Measurements from ENCODE around the gene SORL1.

SORL1 gene

GRCh38 chr11:121626980-121627379 lies 174.9 kb downstream of the SORL1 start:
- H2AFZ ChIP-seq (ENCODE audit: low read length) = no peak overlapping the region
- H3K27ac ChIP-seq (ENCODE audit: low read depth, low read length, poor library complexity, severe bottlenecking) = no peak overlapping the region
- H3K27me3 ChIP-seq (ENCODE audit: insufficient read depth, low read length) = no peaks in the 10 kb centered on the region
- H3K4me1 ChIP-seq (ENCODE audit: insufficient read depth, low read length, severe bottlenecking) = no peaks in the 10 kb centered on the region
- H3K4me2 ChIP-seq (ENCODE audit: low read length) = no peak overlapping the region
- no peak overlapping the region for H3K9ac ChIP-seq (ENCODE audit: low read length)
- H3K9me3 ChIP-seq (ENCODE audit: low read length) = no peaks in the 10 kb centered on the region
- no peaks in the 10 kb centered on the region for H3K9me2 ChIP-seq (ENCODE audit: low read depth, low read length)
- H4K20me1 ChIP-seq (ENCODE audit: insufficient read depth, low read length) = no peaks in the 10 kb centered on the region
- H3F3A ChIP-seq (ENCODE audit: insufficient read depth, low read length) = no peaks in the 10 kb centered on the region
- TF ChIP-seq EZH2 (IDR thresholded peaks at IDR 0.05; ENCODE audit: borderline replicate concordance, low read length) (no peak), CTCF (IDR thresholded peaks at IDR 0.05; ENCODE audit: low read length) (no peak)
- no peak overlapping the region for H3K4me3 ChIP-seq (ENCODE audit: low read depth, low read length, poor library complexity, severe bottlenecking)
- H3K79me2 ChIP-seq (ENCODE audit: insufficient read depth, low read length) = no peaks in the 10 kb centered on the region
- H3K36me3 ChIP-seq (ENCODE audit: insufficient read depth, low read length) = peaks cover 98% of the 10 kb centered on the region

GRCh38 chr11:121630041-121630440 lies 177.9 kb downstream of the SORL1 start:
- Histone ChIP-seq H3K4me1 (ENCODE audit: insufficient read depth, low read length, severe bottlenecking) (no peaks in the 10 kb centered on the region), H4K20me1 (ENCODE audit: insufficient read depth, low read length) (no peaks in the 10 kb centered on the region), H3K36me3 (ENCODE audit: insufficient read depth, low read length) (peaks cover 94% of the 10 kb centered on the region), H3K4me2 (ENCODE audit: low read length) (no peak overlapping the region), H3K9ac (ENCODE audit: low read length) (no peak overlapping the region), H3K4me3 (ENCODE audit: low read depth, low read length, poor library complexity, severe bottlenecking) (no peak overlapping the region), H3K9me2 (ENCODE audit: low read depth, low read length) (no peaks in the 10 kb centered on the region), H3F3A (ENCODE audit: insufficient read depth, low read length) (no peaks in the 10 kb centered on the region), H3K9me3 (ENCODE audit: low read length) (no peaks in the 10 kb centered on the region), H2AFZ (ENCODE audit: low read length) (no peak overlapping the region), H3K27me3 (ENCODE audit: insufficient read depth, low read length) (no peaks in the 10 kb centered on the region), H3K27ac (ENCODE audit: low read depth, low read length, poor library complexity, severe bottlenecking) (no peak overlapping the region), H3K79me2 (ENCODE audit: insufficient read depth, low read length) (no peaks in the 10 kb centered on the region)
- TF ChIP-seq CTCF (IDR thresholded peaks at IDR 0.05; ENCODE audit: low read length) (no peak), EZH2 (IDR thresholded peaks at IDR 0.05; ENCODE audit: borderline replicate concordance, low read length) (no peak)

GRCh38 chr11:121631456-121631855 lies 179.3 kb downstream of the SORL1 start:
- Histone ChIP-seq H3K4me1 (ENCODE audit: insufficient read depth, low read length, severe bottlenecking) (no peaks in the 10 kb centered on the region), H3K9me2 (ENCODE audit: low read depth, low read length) (no peaks in the 10 kb centered on the region), H3K79me2 (ENCODE audit: insufficient read depth, low read length) (no peaks in the 10 kb centered on the region), H3K4me2 (ENCODE audit: low read length) (no peak overlapping the region), H3K9ac (ENCODE audit: low read length) (no peak overlapping the region), H4K20me1 (ENCODE audit: insufficient read depth, low read length) (no peaks in the 10 kb centered on the region), H3K27ac (ENCODE audit: low read depth, low read length, poor library complexity, severe bottlenecking) (no peak overlapping the region), H2AFZ (ENCODE audit: low read length) (no peak overlapping the region), H3F3A (ENCODE audit: insufficient read depth, low read length) (no peaks in the 10 kb centered on the region), H3K9me3 (ENCODE audit: low read length) (no peaks in the 10 kb centered on the region), H3K27me3 (ENCODE audit: insufficient read depth, low read length) (no peaks in the 10 kb centered on the region), H3K4me3 (ENCODE audit: low read depth, low read length, poor library complexity, severe bottlenecking) (no peak overlapping the region), H3K36me3 (ENCODE audit: insufficient read depth, low read length) (peaks cover 80% of the 10 kb centered on the region)
- TF ChIP-seq EZH2 (IDR thresholded peaks at IDR 0.05; ENCODE audit: borderline replicate concordance, low read length) = no peak
- no peak for TF ChIP-seq CTCF (IDR thresholded peaks at IDR 0.05; ENCODE audit: low read length)
